Measurements from ENCODE around the gene ACMSD.

- TF ChIP-seq, protein P1, sequence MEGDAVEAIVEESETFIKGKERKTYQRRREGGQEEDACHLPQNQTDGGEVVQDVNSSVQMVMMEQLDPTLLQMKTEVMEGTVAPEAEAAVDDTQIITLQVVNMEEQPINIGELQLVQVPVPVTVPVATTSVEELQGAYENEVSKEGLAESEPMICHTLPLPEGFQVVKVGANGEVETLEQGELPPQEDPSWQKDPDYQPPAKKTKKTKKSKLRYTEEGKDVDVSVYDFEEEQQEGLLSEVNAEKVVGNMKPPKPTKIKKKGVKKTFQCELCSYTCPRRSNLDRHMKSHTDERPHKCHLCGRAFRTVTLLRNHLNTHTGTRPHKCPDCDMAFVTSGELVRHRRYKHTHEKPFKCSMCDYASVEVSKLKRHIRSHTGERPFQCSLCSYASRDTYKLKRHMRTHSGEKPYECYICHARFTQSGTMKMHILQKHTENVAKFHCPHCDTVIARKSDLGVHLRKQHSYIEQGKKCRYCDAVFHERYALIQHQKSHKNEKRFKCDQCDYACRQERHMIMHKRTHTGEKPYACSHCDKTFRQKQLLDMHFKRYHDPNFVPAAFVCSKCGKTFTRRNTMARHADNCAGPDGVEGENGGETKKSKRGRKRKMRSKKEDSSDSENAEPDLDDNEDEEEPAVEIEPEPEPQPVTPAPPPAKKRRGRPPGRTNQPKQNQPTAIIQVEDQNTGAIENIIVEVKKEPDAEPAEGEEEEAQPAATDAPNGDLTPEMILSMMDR (conservative IDR thresholded peaks at IDR 0.05; ENCODE audit: low read length): no peak
- TF ChIP-seq EZH2phosphoT487 (IDR thresholded peaks at IDR 0.05; ENCODE audit: borderline replicate concordance, low read depth, low read length): no peak
Observed at GRCh38 chr2:134884435-134884834, 46.0 kb downstream of the ACMSD start.

Data from OCI-LY7 (cell line).